COLO668 (cell line): ENCODE data around the gene RAPGEF2.
"Not testable (repeated sequence)": the region's sequence is repeated elsewhere in the genome, so short reads cannot be mapped to it uniquely, and the experiment has no call there.

Experiments used
- DNase-seq: peaks from one replicate; lab custom pipeline; 2025; ENCODE audit not compliant: unreplicated experiment; lab: John Stamatoyannopoulos, UW

Gene RAPGEF2

DNA sequence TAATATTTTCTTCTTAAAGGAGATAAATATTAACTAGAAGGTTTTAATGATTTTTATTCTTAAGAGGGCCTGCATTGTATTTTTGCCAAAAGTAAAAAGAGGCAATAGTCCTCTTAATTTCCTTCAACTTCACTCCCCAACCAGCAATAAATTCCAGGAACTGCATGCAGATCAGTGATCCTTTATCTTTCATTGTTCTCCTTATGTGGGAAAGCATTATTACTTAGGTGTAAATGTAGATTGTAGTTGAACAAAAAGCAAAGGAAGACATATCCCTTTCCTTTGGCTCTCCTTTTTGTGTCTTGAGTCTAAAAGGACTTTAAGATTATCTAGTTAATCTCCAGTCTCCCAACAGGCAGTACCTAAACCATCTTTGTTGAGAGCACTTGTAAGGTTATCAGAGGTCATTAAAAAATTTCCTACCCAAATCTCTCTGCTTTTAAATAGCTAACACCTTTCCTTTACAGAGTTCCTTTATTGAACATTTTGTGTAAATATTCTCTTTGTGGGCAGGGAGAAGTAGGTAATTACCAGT is 55.3 kb downstream of the RAPGEF2 start:
- DNase-seq, result no peak

DNA sequence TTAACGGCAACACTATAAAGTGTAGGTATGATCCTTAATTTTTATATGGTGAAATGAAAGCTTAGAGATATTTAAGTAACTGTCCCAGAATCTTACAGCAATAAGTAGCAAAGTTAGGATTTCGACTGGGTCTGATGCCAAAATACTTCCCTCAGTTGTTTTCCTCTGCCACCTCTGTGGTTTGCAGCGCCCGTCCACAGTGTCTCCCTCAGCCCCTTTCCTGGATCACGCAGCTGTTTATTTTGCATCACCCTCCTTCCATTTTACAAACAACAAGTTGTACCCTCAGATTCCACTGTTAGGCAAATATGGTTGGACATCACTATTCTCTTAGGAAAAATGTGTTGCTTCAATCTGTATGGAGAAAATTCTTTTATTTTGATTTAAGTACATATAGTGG is 56.1 kb downstream of the RAPGEF2 start:
- no peak for DNase-seq

DNA sequence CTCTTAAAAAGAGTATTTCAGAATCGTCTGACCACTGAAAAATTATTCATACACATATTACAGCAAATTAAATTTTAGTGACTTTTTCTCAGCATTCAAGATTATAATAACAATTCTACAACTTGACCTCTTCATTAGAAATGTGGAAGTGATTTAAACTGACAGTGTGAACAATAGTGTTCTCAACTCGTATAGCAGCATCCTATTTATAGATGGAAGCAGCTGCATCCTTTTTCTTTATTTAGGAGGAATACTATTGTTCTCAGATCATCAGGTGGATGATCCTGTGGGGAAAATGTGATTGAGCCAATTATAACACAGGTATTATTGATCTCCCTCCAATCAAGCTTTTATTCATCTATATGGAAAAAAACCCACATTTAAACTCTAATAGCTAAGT is 56.7 kb downstream of the RAPGEF2 start:
- no peak for DNase-seq

DNA sequence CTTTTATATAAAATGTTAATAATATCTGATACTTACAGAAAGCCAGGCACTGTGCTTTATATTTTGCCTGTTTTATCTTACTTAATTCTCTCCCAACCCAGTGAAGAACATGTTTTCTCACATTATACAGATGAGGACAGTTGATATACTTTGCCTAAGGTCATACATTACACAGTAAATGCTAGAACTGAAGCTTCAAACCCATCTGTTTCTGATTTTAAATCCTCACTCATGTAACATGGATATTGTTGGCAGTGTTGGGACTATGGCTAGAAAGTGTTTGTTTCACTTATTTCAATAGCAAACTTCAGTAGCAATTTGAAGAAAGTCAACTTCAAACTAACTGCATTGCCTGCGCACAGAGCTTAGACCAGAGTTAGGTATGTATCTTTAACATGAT is 57.4 kb downstream of the RAPGEF2 start:
- no peak for DNase-seq

DNA sequence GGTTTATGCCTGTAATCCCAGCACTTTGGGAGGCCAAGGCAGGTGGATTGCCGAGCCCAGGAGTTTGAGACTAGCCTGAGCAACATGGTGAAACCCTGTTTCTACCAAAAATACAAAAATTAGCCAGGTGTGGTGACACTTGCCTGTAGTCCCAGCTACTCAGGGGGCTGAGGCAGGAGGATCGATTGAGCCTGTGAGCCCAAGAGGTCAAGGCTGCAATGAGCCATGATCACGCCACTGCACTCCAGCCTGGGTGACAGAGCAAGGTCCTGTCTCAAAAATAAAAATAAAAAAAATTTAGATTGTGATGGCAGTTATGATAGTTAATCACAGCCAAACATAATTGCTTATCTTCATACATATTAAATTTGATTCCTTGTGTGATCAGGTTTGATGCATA is 58.6 kb downstream of the RAPGEF2 start:
- not testable (repeated sequence) for DNase-seq

DNA sequence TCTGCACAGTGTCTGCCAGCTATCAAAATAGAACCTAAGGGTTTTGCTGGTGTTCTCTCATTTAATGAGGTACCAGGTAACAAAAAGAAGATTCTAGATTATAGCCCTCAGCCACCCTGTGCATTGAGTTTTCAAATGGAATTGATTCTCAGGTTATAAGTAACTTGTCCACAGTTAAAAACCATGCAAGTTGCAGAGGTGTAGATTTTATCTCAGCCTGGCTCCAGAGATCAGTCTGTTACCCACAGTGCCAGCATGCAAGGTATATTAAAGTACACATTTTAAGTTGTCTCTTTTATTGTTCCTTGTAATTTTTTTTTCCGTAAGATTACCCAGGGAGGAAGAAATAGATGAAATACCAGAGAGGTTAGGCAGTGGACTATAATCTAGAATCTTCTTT is 59.7 kb downstream of the RAPGEF2 start:
- DNase-seq, result no peak

DNA sequence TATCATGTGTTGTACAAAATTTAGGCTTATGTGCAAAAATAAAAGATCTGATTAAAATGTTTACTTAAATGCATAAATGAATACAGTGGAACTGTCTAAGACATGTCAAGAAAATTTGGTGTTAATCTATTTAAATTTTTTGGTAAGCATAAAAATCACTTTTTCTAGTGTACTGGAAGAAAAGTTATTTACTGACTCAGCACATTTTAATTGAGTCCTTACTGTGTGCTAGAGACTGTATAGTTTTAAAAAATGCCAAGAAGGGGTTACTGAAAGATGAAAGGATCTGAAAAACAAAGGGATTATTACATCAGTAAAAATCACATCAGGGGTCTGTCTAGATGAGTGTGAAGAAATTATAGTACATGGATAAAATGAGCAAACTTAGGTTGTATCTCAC is 60.6 kb downstream of the RAPGEF2 start:
- no peak for DNase-seq

DNA sequence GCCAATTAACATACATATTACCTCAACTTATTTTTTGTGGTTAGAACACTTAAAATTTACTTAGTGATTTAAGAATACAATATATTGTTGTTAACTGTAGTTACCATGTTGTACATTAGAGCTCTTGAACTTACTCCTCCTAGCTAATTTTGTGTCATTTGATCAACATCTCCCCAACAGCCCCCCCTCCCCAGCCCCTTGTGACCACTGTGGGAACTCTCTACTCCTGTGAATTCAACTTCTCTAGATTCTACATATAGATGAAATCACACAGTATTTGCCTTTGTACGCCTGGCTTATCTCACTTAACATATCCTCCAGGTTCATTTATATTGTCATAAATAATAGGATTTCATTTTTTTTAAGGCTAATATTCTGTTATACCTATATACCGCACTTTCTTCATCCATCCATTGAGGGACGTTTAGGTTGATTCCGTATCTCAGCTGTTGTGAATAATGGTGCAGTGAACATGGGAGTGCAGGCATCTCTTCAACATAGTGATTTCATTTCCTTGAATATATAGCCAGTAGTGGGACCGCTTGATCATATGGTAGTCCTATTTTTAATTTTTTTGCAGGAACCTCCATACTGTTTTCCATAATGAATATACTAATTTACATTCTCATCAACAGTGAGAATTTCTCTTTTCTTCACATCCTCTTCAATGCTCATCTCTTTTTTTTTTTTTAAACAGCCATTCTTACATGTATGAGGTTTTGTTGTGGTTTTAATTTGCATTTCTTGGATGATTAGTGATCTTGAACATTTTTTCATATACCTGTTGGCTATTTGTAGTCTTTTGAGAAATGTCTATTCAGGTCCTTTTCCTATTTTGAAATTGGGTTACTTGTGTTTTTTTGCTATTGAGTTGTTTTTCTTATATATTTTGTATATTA is 66.8 kb downstream of the RAPGEF2 start:
- no peak for DNase-seq

DNA sequence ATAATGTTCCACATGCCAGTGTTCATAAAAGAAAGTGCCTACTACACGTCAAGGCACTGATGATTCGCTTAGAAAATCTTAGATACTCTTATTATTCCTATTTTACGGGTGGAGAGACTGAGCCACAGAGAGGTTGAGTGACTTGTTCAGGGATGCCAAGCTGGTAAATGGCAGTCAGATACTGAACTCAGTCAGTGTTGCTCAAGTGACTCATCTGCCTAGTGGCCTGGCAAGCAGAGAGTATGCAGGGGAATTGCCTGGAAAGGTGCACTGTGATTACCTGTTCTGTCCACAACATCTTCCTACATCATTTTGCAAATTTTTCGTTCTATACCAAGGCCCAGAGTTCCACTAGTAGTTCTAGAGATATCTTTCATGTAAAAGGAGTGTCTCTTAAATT is 68.4 kb downstream of the RAPGEF2 start:
- no peak for DNase-seq

DNA sequence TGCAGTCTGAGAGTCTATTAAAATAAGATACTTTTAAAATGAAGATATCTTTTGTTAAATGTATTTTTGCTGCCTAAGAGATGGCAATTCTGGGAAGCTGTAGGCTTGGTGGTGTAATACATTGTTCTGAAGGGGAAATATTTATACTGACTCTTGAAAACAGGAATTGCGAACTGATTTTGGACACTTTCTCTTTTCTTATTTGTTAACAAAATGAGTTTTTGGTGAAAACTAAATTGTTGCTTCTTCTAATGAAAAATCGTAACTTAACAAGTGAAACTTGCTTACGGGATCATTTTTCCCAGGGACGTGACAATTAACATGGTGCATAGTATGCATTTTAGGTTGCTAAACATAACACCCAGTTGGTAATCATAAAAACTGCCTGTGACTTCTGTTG is 71.0 kb downstream of the RAPGEF2 start:
- no peak for DNase-seq

DNA sequence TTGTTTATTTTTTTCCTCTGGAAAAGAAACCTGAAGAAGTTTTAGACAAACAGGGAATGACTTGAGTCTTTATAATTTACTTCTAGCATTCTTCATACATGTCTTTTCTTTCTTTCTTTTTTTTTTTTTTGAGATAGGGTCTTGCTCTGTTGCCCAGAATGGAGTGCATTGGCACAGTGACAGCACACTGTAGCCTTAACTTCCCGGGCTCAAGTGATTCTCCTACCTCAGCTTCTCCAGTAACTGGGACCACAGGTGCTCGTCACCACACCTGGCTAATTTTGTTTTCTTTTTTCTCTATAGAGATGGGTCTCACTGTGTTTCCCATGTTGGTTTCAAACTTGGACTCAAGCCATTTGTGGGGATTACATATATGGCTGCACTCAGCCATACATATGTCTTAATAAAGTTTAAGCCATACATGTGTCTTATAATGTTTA is 71.8 kb downstream of the RAPGEF2 start:
- no peak for DNase-seq

DNA sequence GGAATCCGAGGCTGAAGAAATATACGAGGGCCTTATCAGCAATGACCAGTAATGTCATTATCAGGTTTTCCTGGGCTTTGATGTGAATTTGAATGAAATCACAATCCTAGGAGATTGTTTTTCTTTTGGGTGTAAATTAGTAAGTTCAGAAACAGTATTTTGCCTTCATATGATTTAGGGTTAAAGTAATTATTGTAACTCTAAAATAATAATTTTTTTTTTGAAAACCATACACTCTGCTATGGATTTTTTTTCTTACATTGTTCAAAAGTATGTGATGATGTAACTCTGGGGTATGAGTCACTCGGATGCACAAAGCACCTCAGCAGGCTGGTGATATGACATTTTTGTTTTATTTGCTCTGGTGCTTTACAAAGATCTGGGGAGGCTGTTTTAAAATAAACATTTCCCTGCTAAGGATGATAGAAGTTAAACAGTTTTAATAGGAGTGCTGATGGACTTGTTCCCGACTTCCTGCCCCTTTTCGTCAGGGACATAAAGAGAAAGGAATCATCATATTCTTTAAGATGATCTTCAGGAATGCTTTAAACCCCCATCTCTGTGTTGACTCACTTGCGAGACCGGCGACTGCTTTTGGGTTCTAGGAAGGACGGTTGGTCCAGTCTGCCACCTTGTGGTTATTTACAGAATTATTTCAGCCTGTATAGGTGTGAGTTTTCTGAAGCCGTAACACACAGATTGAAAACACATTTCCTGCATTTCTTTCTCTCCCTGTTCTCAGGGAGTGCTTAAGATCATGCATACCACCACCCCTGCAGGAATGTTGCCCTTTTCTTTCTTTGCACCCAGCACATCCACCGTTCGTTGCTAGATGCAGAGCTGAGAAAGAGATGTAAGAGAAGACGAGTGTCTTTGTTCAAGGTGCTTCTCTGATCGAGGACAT is 72.5 kb downstream of the RAPGEF2 start:
- peak; percentile 56 for DNase-seq

DNA sequence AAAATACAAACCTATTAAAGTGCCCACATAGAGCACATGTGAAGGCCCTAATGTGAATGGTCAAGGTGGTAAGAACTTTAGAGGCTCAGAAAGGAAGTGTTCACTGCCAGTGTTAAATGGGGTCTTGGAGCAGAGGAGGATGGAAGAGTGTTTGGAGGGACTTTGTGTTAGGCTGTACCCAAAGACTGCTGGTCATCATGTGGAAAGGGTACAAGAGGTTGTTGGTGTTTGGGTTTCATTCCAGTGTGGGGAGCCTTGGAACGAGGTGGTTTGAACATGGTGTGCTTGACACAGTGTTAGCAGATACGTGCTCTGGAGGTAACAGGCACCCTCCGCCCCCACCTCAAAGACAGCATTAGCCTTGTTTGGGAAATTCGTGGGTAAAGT is 73.1 kb downstream of the RAPGEF2 start:
- DNase-seq, result no peak

DNA sequence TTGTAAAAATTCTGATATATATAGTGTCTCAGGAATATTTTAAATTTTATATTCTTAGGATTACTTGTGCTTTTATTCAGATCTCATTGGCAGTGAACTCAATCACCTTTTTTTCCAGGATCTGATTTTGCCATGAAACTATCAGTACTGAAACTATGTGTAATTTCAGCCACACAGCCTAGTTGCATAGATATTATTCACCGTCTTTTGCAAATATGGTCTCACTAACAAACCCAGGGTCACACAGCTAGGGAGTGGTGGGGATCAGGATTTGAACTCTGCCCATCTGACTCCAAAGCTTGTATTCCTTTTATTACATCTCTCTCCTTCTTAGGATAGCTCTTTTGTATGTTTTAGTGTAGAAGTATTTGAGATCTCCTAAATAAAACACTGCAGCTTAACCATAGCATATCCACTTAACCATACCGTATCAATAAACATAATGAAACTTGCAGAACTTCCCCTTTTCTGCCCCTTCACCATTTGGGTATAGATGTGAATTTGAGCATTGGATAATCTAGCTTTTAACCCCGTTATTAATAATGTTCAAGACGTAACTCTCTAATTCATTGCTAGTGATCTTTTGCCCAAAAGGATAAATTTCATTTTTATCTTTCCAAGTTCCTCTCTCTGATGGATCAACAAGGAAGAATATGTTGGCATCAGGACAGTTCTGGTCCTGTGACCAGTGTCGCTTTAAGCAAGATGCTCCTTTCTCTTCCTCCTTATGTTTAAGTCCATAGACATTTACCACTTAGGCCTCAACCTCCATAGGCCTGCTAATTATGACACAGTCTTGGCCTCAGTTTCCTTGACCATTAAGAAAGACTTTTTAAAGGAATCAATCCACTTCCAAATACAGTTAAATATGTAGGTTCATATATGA is 74.6 kb downstream of the RAPGEF2 start:
- no peak for DNase-seq

DNA sequence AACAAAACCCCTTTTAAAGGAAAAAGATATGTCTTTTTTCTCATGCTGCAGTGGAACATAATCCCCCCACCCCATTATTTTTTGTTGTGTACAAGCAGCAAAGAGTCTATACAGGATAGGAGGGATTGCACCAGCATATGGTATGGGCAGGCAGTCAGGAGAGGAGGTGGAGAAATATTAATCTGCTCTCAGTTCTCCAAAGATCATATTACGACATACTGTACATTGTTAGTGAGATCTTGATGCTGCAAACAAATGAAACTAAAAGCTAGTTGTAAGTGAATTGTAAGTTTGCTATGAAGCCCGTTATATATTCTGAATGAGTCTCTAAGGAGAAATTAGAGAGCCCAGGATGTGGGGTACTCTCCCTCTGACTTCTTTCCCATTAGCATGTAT is 75.3 kb downstream of the RAPGEF2 start:
- no peak for DNase-seq

DNA sequence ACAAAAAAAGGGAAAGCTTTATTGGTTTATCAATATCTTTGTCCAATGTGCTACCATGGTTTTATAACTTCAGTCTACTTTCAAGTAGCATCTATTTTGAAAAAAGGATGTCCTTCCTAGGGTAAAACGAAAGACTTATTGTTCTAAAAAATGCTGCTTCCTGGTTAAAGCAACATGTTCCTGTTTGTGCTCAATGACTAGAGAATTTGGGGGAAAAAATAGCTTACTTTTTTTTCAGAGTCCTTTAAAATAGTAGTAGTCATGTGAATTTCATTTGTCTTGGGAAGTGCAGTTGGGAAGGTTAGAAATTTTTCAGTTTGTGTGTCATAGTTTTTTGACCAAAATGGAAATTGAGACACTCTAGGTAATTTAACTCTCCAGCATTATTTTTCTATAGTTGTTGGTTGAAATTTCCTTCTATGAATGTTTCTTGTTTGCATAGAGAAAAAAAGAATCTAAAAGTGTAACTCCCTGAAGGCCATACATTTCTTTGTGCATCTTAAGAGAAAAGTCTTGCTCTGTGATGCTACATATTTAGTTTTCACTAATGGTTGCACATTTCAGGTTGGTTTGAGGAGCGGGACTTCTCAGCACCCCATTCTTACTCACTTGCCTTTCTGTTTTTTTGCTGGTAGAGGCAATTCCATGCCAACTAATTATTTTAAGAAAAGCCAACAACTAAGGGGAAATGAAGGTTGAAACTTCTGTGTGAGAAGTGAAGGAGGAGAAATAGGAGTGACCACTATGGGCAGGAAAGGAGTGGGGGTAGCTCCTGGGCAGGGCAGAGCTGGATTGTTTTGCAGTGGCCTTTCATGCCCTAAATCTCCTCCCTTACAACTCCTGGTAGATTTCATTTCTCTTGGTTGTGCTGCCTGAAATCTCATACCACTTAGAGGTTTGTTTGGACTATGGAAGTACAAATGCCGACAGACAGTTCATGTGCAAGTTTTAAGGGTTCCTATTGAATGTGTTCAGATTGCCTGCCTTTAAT is 76.4 kb downstream of the RAPGEF2 start:
- DNase-seq, result no peak

DNA sequence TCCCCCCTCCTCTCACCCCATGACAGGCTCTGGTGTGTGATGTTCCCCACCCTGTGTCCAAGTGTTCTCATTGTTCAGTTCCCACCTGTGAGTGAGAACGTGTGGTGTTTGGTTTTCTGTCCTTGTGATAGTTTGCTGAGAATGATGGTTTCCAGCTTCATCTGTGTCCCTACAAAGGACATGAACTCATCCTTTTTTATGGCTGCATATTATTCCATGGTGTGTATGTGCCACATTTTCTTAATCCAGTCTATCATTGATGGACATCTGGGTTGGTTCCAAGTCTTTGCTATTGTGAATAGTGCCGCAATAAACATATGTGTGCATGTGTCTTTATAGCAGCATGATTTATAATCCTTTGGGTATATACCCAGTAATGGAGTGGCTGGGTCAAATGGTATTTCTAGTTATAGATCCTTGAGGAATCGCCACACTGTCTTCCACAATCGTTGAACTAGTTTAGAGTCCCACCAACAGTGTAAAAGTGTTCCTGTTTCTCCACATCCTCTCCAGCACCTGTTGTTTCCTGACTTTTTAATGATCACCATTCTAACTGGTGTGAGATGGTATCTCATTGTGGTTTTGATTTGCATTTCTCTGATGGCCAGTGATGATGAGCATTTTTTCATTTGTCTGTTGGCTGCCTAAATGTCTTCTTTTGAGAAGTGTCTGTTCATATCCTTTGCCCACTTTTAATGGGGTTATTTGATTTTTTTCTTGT is 81.2 kb downstream of the RAPGEF2 start:
- DNase-seq, result not testable (repeated sequence)

DNA sequence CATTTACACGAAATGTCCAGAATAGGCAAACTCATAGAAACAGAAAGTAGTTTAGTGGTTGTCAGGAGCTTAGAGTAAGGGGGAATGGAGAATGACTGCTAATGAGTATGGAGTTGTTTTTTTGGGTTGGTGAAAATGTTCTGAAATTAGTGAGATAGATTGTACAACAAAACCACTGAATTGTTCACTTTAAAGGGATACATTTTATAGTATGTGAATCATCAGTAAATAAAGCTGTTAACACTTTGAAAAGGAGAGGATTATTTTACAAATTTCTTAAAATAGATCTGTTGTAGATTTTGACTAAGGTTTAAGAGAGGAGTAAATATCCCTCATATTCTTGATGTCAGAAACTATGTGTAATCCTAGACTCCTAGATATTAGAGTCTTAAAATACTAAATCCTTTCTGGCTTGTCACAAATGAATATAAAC is 82.7 kb downstream of the RAPGEF2 start:
- no peak for DNase-seq

DNA sequence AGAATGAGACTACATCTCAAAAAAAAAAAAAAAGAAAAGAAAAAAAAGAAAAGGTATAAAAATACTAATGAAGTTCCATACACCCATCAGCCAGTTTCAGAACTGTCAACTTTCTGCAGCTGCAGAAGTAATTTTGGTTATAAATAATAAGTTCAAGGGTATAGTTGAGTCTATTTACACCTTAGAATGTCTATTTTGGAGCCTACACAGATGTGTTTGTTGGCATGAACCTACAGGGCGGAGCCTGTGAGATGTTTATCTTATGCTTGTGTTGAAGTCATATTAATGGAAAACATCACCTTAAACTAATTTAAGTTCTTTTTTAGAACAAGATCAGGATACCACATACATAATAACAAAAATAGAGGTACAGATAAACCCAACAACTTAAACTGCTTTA is 85.8 kb downstream of the RAPGEF2 start:
- DNase-seq, result no peak
